ENCODE results near the gene TRPM8. TPM values are rescaled to one million over a fixed set of nuclear protein-coding genes. Genes with fewer than 3 reads are reported as not detected.

Gene TRPM8
- polyA plus RNA-seq, 3 donors from 2014 or later: 0.06 to 0.52 (median 0.42) TPM

DNA sequence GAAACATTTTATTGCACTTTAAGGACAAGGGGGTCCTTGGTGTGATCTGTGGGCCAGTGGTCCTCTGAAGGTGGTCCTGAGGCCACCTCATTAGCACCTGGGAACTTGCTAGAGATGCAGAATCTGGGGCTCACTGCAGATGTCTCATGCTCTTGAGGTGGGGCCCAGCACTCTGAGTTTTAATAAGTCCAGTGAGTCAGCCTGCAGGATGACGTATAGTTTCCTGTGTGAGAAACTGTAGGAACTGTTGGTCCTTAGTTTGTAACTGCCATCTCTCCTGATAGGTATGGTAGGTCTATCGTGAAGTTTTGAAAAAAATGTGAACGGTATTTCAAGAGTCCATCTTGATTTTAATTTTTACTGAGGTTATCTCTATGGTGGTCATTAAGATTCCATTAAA is 2.8 kb downstream of the TRPM8 start:
- peaks cover 5 to 20% (median 9%) of the 10 kb centered on the region in 3 donors for H3K27me3 Mint-ChIP-seq (ENCODE audit: low read depth in 3 of 3)
- peak overlapping the region in 2 of 5 donors; percentile 2 to 52 for H3K4me3 Mint-ChIP-seq
- H3K27ac Mint-ChIP-seq: peak overlapping the region in 3 of 6 donors; percentile 17 to 77 (median 42)
- no peaks in the 10 kb centered on the region for H3K36me3 Mint-ChIP-seq
- no peaks in the 10 kb centered on the region for H3K9me3 Mint-ChIP-seq
- peak in 2 of 3 donors; percentile 9 to 30 for DNase-seq
- peaks cover 10 to 11% of the 10 kb centered on the region in 2 donors for H3K4me1 Mint-ChIP-seq

DNA sequence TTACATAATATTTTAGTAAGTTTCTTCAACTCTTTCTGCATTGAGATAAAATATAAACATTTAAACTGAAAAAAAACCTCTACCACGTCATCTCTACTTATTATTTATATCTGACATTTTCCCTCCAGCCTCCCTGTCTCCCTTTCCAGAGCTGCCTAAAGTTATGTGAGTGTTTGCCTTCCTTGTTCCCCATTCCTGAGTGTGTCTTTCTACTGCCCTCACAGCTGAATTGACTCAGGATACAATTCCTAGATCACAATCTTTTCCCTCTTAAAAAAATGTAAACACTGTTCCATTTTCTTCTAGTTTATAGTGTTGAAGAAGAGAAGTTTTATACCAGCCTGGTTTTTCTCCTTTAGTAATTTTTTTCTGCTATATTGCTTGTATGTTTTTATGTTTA is 5.3 kb downstream of the TRPM8 start:
- H3K4me1 Mint-ChIP-seq: peaks cover 10 to 11% of the 10 kb centered on the region in 2 donors
- no peak overlapping the region for H3K27ac Mint-ChIP-seq
- peaks cover 0 to 1% (median 0%) of the 10 kb centered on the region in 6 donors for H3K9me3 Mint-ChIP-seq
- H3K27me3 Mint-ChIP-seq (ENCODE audit: low read depth in 3 of 3): peaks cover 6 to 21% (median 9%) of the 10 kb centered on the region in 3 donors
- H3K4me3 Mint-ChIP-seq: no peak overlapping the region
- DNase-seq: no peak
- H3K36me3 Mint-ChIP-seq: peaks cover 0 to 3% (median 0%) of the 10 kb centered on the region in 3 donors

DNA sequence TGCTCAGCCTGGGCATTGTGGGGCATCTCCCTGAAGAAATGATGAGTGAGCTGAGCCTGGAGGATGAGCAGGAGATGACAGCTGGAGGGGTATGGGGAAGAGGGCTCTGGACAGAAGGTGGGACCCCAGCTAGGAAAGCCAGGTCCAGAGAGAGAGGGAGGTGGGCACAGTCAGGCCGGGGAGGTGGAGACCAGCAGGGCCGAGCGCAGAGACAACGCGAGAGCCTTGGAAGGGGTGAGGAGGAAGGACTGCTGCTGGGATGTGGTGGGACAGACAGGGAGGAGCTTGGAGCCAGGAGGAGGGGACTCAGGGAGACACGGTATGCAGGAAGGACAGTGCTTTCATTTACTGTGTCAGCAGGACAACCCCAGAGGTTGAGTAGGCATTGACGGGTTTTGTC is 8.2 kb downstream of the TRPM8 start:
- DNase-seq: no peak
- Mint-ChIP-seq H3K4me1 (peaks cover 7 to 16% of the 10 kb centered on the region in 2 donors), H3K27ac (no peak overlapping the region), H3K4me3 (no peak overlapping the region), H3K36me3 (peaks cover 0 to 3% (median 0%) of the 10 kb centered on the region in 3 donors), H3K27me3 (ENCODE audit: low read depth in 3 of 3) (peaks cover 5 to 20% (median 10%) of the 10 kb centered on the region in 3 donors), H3K9me3 (peaks cover 0 to 1% (median 0%) of the 10 kb centered on the region in 6 donors)

DNA sequence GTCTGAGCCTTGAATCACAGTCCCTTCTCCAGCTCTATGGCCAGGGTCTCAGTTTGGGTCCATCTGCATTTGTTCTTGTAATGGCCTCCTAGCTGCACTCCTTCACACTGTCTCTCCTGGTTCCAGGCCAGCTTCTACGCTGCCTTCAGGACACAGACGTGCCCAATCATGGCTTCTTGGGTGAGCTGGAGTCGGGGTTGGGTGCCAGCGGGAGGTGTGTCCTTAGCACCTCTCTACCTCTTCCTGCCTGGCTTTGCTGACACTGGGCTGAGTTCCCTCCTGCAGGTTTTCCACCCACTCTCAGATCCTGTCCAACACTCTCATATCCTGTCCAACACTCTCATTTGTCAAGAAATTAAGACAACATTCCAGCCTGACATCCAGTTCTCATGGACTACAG is 9.6 kb downstream of the TRPM8 start:
- Mint-ChIP-seq H3K9me3 (peaks cover 0 to 1% (median 0%) of the 10 kb centered on the region in 6 donors), H3K4me3 (no peak overlapping the region), H3K4me1 (peaks cover 4 to 13% of the 10 kb centered on the region in 2 donors), H3K36me3 (peaks cover 0 to 3% (median 0%) of the 10 kb centered on the region in 3 donors), H3K27me3 (ENCODE audit: low read depth in 3 of 3) (peaks cover 3 to 29% (median 10%) of the 10 kb centered on the region in 3 donors), H3K27ac (no peak overlapping the region)
- DNase-seq: no peak

DNA sequence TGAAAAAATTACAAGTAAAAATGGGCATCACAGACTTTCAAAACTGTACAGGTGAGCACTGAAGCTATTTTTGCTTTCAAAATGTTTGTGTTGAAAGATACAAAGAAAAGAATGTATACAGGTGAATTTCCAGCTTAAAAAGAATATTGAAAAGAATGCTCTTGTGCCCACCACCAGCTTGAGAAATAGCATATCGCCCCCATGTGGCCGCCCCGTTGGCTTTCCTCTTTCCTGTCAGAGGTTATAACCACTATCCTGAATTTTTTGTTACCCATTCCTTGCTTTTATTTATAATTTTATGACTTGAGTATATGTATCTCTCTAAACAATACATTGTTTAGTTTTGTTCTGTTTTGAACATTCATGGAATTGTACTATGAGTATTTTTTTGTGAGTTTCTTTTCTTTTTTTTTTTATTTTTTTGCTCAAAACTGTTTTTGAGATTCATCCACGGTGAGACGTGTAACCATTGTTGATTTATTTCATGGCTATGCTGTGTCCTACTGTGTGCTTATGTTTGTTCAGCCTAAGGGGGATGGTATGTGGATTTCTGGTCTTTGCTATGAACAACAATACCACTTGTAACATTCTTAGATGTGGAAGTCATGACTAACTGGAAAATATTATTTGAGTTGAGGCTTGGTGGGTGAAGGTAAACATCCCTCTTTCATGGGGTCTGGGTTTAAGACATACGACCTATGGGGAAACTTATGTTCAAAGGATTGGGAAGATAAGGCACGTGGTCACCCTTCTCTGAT is 11.6 kb downstream of the TRPM8 start:
- DNase-seq: no peak
- H3K4me3 Mint-ChIP-seq: no peak overlapping the region
- peaks cover 0 to 3% (median 0%) of the 10 kb centered on the region in 3 donors for H3K36me3 Mint-ChIP-seq

DNA sequence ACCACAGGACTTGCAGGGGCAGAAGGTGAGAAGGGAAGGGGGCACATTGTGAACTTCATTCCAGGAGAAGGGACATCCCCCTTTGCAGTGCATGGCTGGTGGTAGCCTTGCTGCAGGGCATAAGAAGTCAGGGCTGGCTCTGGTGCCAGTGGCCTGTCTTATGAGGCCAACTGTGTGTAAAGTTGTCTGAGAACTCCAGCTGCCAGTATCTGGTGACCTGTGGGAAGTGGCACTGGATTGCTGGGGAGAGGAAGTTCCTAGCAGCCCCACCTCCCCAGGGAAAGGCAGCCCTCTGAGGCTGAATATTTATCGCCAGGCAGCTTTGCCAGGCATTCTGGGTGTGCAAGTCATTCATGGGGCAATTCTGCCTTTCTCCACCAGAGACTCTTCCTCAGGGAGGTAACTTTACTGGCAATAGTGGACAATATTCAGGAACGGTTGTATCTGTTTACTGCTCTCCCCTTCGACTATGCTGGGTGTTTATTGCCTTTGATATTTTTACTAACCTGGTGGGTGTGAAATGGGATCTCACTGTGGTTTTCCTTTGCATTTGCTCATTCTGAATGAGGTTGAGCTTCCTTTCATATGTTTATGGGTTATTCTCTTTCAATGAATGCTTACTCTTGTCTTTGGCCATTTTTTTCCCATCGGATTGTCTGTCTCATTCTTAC is 12.3 kb downstream of the TRPM8 start:
- Mint-ChIP-seq H3K36me3 (peaks cover 0 to 3% (median 0%) of the 10 kb centered on the region in 3 donors), H3K4me3 (no peak overlapping the region), H3K9me3 (peaks cover 0 to 1% (median 0%) of the 10 kb centered on the region in 6 donors), H3K27me3 (ENCODE audit: low read depth in 3 of 3) (peaks cover 5 to 34% (median 7%) of the 10 kb centered on the region in 3 donors), H3K4me1 (peaks cover 4 to 13% of the 10 kb centered on the region in 2 donors), H3K27ac (no peak overlapping the region)
- no peak for DNase-seq

More for the DNA sequence above, 11.6 kb downstream of the TRPM8 start:
- H3K4me1 Mint-ChIP-seq: peaks cover 4 to 13% of the 10 kb centered on the region in 2 donors
- H3K27me3 Mint-ChIP-seq (ENCODE audit: low read depth in 3 of 3): peaks cover 5 to 35% (median 10%) of the 10 kb centered on the region in 3 donors
- H3K27ac Mint-ChIP-seq: no peak overlapping the region
- peaks cover 0 to 1% (median 0%) of the 10 kb centered on the region in 6 donors for H3K9me3 Mint-ChIP-seq

DNA sequence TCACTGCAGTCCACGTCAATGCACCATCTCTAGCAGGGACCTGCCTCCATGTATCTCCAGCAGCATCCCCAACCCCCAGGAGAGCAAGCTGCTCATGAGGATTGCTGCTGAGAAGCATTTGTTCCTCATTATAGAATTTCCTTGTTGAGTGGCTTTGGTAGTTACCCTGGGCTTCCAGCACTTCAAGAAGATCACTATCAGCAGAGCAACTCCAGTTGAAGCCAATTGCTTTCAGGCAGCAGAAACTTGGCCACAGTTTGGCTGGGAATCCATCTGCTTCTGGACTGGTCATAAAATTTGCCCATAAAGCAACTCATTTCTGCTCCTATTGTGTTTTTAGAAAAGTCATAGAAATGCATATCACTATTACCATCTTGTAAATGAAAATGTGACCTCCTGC is 17.4 kb downstream of the TRPM8 start:
- DNase-seq: no peak
- Mint-ChIP-seq H3K36me3 (no peaks in the 10 kb centered on the region), H3K9me3 (no peaks in the 10 kb centered on the region), H3K4me3 (no peak overlapping the region), H3K4me1 (peaks cover 6 to 19% of the 10 kb centered on the region in 2 donors), H3K27ac (no peak overlapping the region), H3K27me3 (ENCODE audit: low read depth in 3 of 3) (peaks cover 9 to 31% (median 10%) of the 10 kb centered on the region in 3 donors)

DNA sequence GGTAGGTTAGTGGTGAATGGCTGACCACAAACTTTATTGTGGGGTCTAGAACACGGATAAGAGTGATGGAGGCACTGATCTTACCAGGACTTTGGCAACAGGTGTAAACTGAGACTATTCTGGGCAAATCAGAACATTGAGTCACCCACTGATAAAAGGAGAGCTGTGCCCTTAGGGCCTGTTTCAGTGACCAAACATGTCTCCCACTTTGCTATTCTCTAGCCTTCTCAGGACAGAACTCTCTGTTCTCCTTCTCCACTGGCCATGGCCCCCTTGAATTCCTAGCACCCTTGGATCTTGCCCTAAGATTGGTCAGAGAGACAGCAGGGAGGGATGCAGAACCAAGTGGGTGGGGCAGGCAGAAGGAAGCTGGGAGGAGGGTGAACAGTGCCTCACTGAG is 18.3 kb downstream of the TRPM8 start:
- no peaks in the 10 kb centered on the region for H3K9me3 Mint-ChIP-seq
- H3K27ac Mint-ChIP-seq: no peak overlapping the region
- H3K4me3 Mint-ChIP-seq: no peak overlapping the region
- peaks cover 10 to 40% (median 15%) of the 10 kb centered on the region in 3 donors for H3K27me3 Mint-ChIP-seq (ENCODE audit: low read depth in 3 of 3)
- H3K36me3 Mint-ChIP-seq: no peaks in the 10 kb centered on the region
- DNase-seq: no peak
- H3K4me1 Mint-ChIP-seq: peaks cover 3 to 13% of the 10 kb centered on the region in 2 donors

DNA sequence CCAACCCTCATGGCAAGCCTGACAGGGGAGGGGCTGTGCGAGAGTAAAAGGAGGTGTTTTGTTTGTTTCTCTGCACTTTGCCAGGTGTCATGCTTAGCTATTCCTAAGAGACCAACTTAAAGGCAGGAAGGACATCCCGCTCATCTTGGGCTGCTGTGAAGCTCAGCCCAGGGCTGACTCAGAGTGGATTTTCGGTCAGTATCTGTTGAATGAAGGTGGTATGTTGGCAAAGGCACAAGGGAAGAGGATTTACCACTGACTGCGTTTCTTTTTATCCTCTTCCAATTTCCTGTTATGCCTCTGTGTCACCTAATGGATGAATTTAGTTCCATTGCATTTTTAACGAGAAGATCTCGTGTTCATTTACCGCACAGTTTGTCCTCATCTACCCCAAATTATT is 18.9 kb downstream of the TRPM8 start:
- peaks cover 17 to 35% (median 22%) of the 10 kb centered on the region in 3 donors for H3K27me3 Mint-ChIP-seq (ENCODE audit: low read depth in 3 of 3)
- no peak for DNase-seq
- H3K36me3 Mint-ChIP-seq: no peaks in the 10 kb centered on the region
- H3K4me1 Mint-ChIP-seq: peaks cover 3 to 13% of the 10 kb centered on the region in 2 donors
- no peaks in the 10 kb centered on the region for H3K9me3 Mint-ChIP-seq
- no peak overlapping the region for H3K27ac Mint-ChIP-seq
- H3K4me3 Mint-ChIP-seq: no peak overlapping the region

DNA sequence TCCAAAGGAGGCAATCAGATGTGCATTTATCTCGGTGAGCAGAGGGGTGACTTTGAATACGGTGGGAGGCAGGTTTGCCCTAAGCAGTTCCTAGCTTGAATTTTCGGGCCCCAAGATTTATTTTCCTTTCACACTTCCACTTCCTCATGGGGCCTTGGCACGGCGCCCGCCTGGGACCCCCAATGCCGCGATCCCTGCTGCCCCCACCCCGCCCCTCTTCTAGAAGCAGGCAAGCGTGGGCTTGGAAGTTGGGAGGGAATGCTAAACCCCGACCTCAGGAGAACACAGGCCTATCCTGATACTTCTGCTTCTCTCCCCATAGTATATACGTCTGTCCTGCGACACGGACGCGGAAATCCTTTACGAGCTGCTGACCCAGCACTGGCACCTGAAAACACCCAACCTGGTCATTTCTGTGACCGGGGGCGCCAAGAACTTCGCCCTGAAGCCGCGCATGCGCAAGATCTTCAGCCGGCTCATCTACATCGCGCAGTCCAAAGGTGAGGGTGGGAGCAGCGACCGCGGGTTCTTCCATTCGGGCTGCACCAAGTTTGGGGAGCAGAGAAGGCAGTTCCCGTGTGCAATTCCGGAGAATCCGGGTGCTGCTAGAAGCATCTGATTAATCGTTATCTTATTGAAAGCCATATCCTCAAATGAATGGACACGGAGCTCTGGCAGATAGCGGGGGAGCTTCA is 21.6 kb downstream of the TRPM8 start:
- H3K36me3 Mint-ChIP-seq: no peaks in the 10 kb centered on the region
- no peak for DNase-seq
- H3K9me3 Mint-ChIP-seq: peaks cover 0 to 3% (median 1%) of the 10 kb centered on the region in 6 donors
- H3K4me1 Mint-ChIP-seq: peaks cover 3 to 13% of the 10 kb centered on the region in 2 donors
- peak overlapping the region in 1 of 5 donors; percentile 28 for H3K4me3 Mint-ChIP-seq
- H3K27me3 Mint-ChIP-seq (ENCODE audit: low read depth in 3 of 3): peaks cover 16 to 25% (median 24%) of the 10 kb centered on the region in 3 donors
- H3K27ac Mint-ChIP-seq: no peak overlapping the region

DNA sequence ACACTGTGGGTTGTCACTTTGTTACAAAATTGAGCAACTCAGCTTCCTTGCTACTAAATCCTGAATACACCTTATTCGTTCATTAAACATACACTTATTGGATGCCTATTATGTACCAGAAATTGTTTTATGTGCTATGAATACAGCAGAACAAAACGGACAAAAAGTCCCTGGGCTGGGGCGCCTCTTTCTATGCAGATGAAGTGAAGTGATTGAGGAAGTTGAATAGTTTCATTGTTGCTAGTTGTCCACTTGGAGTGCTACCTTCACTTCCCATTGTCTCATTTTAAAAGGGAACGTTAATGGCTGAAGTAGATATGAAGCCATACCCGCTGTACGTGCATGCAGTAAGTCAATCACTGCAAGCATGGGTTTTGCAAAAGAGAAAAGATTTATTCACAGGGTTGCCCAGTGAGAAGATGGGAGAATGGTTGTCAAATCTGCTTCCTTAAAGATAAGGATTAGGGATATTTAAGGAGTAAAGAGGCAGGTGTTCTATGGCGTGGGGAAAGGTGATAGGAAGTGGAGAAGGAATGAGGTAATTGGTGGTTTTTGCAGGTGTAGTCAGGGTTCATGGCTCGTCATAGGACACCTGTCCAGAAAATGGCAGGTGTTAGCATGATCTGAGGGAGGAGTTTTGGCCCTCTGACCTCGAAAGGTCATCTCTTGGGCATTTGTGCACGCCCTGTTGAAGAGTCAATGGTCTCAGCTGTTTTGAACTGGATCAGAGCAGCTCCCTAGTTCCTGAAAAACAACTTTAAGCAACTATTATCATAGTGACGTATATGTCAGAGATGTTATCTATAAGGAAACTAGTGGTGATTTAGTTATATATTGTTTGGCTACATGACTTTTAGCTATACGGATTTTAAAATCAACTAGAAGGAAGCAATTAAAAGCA is 23.5 kb downstream of the TRPM8 start:
- DNase-seq: no peak
- Mint-ChIP-seq H3K36me3 (no peaks in the 10 kb centered on the region), H3K4me1 (peaks cover 3 to 13% of the 10 kb centered on the region in 2 donors), H3K27ac (no peak overlapping the region), H3K9me3 (peaks cover 0 to 9% (median 6%) of the 10 kb centered on the region in 6 donors), H3K4me3 (no peak overlapping the region), H3K27me3 (ENCODE audit: low read depth in 3 of 3) (peaks cover 16 to 28% (median 24%) of the 10 kb centered on the region in 3 donors)

DNA sequence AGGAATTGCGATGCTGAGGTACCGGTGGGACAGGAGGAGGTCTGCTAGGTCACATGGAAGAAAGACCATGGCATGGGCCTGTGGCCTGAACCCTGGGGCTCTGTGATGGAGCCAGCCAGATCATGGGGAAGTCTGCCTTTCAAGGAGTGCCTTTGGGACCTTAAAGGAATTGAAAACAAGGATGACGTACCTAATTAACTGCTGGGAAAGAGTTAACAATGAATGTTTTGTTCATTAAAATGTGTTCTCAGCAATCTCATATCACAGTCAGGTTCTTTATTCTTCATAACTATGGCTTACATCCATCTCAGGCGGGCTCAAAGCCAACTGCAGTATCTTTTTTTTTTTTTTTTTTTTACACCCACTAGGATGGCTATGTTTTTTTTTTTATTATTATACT is 25.6 kb downstream of the TRPM8 start:
- no peak for DNase-seq
- no peaks in the 10 kb centered on the region for H3K36me3 Mint-ChIP-seq
- peaks cover 3 to 13% of the 10 kb centered on the region in 2 donors for H3K4me1 Mint-ChIP-seq
- peaks cover 11 to 34% (median 26%) of the 10 kb centered on the region in 3 donors for H3K27me3 Mint-ChIP-seq (ENCODE audit: low read depth in 3 of 3)
- peaks cover 0 to 9% (median 6%) of the 10 kb centered on the region in 6 donors for H3K9me3 Mint-ChIP-seq
- no peak overlapping the region for H3K4me3 Mint-ChIP-seq
- H3K27ac Mint-ChIP-seq: no peak overlapping the region

DNA sequence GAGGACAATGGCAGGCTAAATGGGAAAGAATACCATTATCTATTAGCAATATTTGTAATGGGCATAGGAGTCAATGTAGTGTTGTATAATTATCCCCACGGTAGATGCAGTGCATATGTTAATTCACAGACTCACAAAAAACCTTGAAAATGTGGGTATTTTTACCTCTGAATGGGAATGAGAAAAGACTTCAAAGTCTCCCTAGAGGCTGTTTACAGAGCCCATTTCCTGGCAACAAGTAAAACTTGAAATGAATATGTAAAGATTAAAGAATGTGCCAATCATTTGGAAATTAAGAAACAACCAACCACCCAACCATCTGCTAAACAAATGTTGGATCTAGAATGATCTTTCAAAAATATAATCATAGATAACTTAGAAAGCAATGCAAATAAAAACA is 27.1 kb downstream of the TRPM8 start:
- no peak for DNase-seq
- H3K27me3 Mint-ChIP-seq (ENCODE audit: low read depth in 3 of 3): peaks cover 20 to 24% (median 20%) of the 10 kb centered on the region in 3 donors
- no peaks in the 10 kb centered on the region for H3K36me3 Mint-ChIP-seq
- no peak overlapping the region for H3K4me3 Mint-ChIP-seq
- H3K9me3 Mint-ChIP-seq: peaks cover 0 to 9% (median 6%) of the 10 kb centered on the region in 6 donors
- H3K27ac Mint-ChIP-seq: no peak overlapping the region
- peaks cover under 1 to 1% of the 10 kb centered on the region in 2 donors for H3K4me1 Mint-ChIP-seq

Data from immature natural killer cell (primary cell).